Anterior cingulate cortex (tissue), 58 donors: Measurements from ENCODE around the gene MMP25.
"Not testable (repeated sequence)": the region's sequence is repeated elsewhere in the genome, so short reads cannot be mapped to it uniquely, and the experiment has no call there.

Experiments used
- DNase-seq, 58 donors: peaks; one replicate each; lab custom pipeline; 2025; lab: John Stamatoyannopoulos, UW

Gene MMP25

DNA sequence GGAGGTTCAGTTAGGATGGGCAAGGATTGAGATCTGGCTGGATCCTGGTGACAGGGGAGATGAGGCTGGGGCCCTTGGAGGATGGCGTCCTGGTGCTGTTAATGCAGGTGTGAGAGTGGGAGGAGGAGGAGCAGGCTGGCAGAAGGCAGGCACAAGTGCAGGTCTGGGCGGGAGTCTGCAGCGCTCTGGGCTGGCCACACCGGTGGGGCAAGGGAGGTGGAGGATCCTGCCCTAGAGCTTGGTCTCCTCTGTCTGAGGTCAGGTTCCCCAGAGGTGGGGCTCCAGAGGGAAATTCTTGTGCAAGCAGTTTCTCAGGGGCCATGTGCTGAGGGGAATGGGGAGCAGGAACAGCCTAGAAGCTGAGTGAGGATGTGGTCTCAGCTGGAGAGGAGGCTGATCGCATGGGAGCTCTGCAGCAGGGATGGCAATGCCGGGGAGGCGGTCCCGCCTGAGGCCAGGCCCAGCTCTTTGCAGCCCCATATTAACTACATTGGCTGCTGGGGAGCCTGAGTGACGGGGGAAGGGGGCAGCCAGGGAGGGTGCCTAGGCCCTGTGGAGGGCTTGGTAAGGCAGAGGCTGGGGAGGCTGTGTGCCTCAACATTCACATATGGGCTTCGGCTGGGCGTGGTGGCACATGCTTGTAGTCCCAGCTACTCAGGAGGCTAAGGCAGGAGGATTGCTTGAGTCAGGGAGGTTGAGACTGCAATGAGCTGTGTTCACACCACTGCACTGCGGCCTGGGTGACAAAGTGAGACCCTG is 6.4 kb downstream of the MMP25 start:
- DNase-seq, result not testable (repeated sequence)

GRCh38 chr16:3053330-3053710 is 7.0 kb downstream of the MMP25 start:
- DNase-seq, result not testable (repeated sequence)

DNA sequence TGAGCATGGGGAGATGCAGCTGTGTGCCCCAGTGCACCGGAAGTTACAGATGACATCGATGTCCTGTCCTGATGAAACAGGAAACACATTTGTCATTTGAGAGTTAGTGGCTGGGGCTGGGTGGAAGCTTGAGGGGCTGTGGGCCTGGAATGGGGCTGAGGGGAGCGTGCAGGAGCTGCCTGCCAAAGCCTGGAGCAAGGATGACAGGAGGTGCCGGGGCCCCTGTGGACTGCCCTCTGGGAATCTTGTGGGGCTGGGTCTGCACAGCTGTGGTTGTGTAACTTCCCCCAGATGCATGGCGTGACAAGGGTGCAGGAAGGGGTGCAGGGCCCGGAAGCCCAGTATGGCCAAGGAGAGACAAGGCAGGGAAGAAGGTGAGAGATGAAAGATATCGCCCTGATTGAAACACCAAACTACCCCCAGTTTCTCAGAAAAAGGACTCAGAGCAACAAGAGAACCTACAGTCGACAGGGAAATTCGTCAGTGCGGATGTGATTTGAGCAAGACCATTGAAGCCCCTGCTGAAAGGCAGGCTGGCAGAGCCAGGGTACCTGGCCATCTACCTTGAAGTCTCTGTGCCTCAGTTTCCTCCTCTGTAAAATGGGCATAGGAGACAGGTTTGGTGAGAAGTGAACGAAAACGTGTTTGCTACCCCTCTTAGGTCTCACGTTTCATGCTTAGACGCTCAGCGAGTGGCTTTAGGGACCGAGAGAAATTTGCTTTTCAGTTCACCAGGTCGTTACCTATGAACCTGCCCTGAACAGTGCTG is 8.8 kb downstream of the MMP25 start:
- no peak for DNase-seq

DNA sequence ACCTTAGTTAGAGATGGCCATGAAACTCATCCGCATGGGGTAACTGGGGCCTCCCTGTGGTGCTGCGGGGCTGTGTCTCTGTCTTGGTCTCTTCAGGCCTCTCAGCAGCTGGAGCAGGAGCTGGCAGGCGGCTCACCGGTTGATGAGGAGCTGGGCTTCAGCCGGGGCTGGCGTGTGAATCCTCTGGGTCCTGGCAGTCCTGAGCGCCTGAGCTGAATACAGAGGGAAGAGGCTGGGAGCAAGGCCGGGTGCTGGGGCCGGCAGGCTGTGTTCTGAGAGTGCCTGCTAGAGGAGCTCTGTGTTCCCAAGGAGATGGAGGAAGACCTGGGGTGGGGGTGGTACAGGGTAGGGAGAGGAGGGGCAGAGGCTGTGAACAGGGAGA is 9.4 kb downstream of the MMP25 start:
- not testable (repeated sequence) for DNase-seq

- DNase-seq, result no peak
Observed at GRCh38 chr16:3056336-3057180, 10.2 kb downstream of the MMP25 start.

- no peak for DNase-seq
Observed at GRCh38 chr16:3057181-3058138, 11.1 kb downstream of the MMP25 start.

DNA sequence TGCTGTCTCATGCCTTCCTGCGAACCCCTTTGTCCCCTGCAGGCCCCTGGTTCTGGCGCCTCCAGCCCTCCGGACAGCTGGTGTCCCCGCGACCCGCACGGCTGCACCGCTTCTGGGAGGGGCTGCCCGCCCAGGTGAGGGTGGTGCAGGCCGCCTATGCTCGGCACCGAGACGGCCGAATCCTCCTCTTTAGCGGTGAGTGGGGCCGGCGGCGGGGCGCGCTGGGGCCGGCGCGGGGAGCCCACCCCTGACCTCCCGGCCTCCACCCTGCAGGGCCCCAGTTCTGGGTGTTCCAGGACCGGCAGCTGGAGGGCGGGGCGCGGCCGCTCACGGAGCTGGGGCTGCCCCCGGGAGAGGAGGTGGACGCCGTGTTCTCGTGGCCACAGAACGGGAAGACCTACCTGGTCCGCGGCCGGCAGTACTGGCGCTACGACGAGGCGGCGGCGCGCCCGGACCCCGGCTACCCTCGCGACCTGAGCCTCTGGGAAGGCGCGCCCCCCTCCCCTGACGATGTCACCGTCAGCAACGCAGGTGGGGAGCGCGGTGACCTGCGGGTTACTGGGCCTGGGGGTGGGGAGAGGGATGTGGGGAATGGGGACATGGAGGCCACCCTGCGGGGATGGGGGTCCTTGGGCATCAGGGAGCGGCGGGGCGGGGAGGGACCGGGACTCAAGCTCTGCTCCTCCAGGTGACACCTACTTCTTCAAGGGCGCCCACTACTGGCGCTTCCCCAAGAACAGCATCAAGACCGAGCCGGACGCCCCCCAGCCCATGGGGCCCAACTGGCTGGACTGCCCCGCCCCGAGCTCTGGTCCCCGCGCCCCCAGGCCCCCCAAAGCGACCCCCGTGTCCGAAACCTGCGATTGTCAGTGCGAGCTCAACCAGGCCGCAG is 12.0 kb downstream of the MMP25 start:
- peak in 22 of 58 donors; percentile 4 to 52 (median 27) for DNase-seq

DNA sequence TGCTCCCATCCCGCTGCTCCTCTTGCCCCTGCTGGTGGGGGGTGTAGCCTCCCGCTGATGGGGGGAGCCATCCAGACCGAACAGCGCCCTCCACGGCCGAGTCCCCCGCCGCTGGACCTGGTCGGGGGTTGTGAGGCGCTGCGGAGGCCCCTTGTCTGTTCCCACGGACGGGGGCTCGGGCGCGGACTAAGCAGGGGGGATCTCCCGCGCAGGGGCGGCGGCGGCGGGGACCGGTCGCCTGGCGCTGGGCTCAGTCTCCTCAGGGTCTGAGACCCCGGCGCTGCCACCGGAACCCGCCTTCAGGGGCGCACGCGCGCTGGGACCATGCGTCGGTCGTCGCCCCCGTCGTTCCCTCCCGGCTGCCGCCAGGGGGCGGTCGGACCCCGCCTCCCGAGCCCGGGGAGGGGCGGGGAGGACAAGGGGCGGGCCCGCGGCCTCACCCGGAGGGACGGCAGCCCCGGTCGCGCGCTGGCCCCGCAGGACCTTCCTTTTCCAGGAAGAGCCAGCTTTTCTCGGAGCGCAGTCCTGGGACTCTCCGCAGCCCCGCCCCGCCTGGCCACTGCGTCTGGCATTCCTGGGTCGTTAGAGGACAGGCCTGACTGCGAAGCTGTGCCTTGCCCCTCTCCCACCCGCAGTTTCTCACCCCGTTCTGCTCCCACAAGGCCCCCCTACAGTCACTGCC is 12.8 kb downstream of the MMP25 start:
- DNase-seq, result peak in 57 of 58 donors; percentile 11 to 85 (median 66)

GRCh38 chr16:3059723-3060242 is 13.4 kb downstream of the MMP25 start:
- DNase-seq, result no peak

DNA sequence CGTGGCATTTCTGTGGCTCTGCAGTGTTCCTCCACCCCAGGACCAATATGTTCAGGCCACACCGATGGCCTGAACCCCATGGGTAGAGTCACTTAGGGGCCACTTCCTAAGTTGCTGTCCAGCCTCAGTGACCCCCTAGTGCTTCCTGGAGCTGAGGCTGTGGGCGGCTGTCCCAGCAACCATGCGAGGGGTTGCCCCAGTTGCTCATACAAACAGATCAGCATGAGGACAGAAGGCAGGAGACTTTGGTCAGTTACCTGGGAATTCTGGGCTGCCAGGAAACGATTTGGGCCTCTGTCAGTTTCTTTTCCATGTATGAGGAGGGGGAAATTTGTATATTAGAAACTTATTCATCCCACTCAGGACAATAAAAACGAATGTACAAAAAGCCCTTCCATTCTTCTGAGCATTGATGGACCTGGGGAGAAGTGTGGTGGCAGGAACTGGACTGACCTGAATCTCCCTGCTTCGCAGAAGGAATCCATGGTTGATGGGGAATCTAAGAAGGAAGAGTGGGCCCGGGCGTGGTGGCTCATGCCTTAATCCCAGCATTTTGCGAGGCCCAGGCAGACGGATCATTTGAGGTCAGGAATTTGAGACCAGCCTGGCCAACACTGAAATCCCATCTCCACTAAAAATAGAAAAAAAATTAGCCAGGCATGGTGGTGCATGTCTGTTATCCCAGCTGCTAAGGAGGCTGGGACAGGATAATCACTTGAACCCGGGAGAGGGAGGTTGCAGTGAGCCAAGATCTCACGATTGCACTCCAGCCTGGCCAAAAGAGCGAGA is 14.2 kb downstream of the MMP25 start:
- no peak for DNase-seq

DNA sequence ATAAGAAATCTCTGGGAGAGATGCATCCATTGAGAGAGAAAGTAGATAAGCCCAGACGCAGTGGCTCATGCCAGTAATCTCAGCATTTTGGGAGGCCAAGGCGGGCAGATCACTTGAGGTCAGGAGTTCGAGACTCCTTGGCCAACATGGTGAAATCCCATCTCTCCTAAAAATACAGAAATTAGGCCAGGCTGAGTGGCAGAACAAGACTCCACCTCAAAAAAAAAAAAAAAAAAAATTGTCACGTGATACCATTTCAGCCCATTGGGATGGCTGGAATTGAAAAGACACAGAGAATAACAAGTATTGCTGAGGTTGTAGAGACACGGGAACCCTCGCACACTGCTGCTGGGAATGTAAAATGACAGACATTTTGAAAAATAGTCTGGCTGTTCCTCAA is 16.2 kb downstream of the MMP25 start:
- DNase-seq, result no peak

GRCh38 chr16:3063625-3064386 is 17.4 kb downstream of the MMP25 start:
- DNase-seq, result no peak

- DNase-seq, result no peak
Observed at GRCh38 chr16:3065069-3065741, 18.8 kb downstream of the MMP25 start, which contains the start of gene IL32. Gene IL32 (plus strand): TSS chr16:3065640. CDS start chr16:3065812, 172 bp downstream.

GRCh38 chr16:3065742-3066439 is 19.5 kb downstream of the MMP25 start:
- no peak for DNase-seq

GRCh38 chr16:3066440-3066748 is 20.0 kb downstream of the MMP25 start:
- no peak for DNase-seq
